ENCODE data around the gene OR1L1.

- no peak for TF ChIP-seq CTCF (IDR thresholded peaks at IDR 0.05)
- TF ChIP-seq POLR2A (IDR thresholded peaks at IDR 0.05) = no peak
These were observed 34.2 kb downstream of the OR1L1 start for GRCh38 chr9:122695696-122696095.
